Measurements from ENCODE around the gene ORM2.
"Not testable (repeated sequence)": the region's sequence is repeated elsewhere in the genome, so short reads cannot be mapped to it uniquely, and the experiment has no call there.

Gene ORM2

GRCh38 chr9:114314256-114314867 is 15.3 kb upstream of the ORM2 start:
- DNase-seq (ENCODE audit: low read depth in 2 of 2), result no peak

- DNase-seq (ENCODE audit: low read depth in 2 of 2), result no peak
Measured at GRCh38 chr9:114314881-114315722, 14.6 kb upstream of the ORM2 start.

DNA sequence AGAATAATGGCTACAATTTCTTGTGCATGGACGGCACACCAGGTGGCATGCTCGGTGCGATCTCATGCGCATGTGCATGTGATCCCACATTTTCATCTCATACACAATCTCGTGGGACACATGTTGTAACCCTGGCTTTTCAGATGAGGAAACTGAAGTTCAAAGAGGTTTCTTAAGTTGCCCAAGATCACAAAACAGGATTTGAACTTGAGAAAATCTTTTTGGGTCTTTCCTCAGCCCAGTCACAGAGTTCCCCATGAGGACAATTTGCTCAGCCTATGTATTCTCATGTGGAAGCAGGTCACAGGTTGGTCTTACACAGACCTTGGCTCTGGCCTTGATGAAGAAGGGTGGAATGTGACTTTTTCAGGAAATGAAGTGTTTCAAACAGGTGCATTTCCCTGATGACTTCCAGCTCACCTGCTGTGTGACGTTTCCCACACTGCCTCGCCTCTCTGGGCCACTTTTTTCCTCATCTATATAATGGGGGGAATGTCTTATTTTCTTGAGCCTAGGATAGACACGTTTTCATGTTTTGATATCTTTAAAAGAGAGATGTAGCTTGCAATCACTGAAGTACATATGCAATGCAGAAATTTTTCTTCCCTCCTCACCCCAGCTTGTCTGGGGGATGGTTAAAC is 13.8 kb upstream of the ORM2 start:
- DNase-seq (ENCODE audit: low read depth in 2 of 2), result no peak

DNA sequence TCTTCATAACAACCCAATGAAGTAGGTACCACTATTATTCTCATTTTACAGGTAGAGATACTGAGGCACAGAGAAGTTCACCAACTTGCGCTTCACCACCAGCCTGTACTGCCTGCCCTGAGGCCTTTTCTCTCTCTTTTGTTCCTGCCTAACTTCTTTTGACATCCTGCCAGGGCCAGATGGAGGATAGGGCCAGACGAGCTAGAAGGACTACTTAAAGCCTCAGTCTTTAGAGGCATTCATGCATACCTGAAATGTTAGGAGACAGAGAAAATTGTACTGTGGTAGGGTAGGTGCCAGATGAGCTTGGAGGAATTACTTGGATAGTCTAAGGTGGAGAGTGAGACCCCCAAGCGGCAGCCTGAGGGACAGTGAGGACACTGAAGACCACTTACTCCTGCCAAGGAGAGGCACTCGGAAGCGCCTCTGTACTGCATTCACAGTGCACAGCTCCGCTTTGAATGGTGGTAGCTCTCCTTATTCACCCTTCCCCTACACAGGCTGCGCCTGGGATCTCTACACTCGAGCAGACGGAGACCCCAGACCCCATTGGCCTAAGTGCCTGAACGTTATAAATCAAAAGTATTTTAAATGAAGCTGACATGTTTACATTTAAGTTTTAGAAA is 13.0 kb upstream of the ORM2 start:
- DNase-seq (ENCODE audit: low read depth in 2 of 2), result no peak

DNA sequence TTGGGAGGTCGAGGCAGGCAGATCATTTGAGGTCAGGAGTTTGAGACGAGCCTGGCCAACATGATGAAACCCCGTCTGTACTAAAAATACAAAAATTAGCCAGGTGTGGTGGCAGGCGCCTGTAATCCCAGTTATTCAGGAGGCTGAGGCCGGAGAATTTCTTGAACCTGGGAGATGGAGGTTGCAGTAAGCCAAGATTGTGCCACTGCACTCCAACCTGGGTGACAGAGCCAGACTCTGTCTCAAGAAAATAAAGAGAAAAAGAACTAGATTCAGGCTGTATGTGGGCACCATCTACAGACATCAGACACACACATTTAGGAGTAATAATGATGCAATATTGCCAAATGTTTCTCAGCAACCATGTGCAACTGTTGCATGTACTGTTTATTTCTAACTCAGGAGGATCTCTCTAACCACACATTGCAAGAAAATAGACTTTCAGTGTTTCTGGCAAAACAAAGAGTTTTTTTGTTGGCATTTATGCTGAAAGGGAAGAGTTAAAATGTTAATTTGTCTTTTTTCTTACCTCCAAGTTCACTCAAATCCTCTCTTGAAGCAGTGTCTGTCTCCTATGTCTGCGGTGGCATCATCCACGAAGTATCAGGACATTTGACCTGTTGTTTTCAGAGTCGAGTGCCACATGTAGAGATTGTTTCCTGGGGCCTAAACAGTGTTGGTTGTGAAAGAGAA is 11.9 kb upstream of the ORM2 start:
- no peak for DNase-seq (ENCODE audit: low read depth in 2 of 2)

DNA sequence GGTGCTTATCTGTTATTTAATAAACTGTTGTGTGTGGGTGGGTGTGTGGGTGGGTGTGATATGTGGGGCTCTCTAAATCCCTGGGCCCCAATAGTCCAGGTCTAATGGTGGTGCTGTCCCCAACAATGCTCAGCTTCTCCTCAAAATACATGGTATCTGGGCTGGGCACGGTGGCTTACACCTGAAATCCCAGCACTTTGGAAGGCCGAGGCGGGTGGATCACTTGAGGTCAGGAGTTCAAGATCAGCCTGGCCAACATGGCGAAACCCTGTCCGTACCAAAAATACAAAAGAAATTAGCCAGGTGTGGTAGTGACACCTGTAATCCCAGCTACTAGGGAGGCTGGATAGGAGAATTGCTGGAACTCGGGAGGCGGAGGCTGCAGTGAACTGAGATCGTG is 11.3 kb upstream of the ORM2 start:
- DNase-seq (ENCODE audit: low read depth in 2 of 2), result no peak

- DNase-seq (ENCODE audit: low read depth in 2 of 2), result no peak
Measured at GRCh38 chr9:114319147-114319546, 10.5 kb upstream of the ORM2 start.

DNA sequence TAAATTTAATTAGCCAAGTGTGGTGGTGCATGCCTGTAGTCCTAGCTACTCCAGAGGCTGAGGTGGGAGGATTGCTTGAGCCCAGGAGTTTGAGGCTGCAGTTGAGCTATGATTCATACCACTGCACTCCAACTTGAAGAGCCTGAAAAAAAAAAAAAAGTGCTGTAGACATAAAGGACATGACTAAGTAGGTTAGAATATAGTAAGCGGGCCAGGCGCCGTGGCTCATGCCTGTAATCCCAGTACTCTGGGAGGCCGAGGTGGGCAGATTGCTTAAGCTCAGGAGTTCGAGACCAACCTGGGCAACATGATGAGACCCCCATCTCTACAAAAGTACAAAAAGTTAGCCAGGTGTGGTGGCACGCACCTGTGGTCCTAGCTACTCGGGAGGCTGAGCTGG is 9.0 kb upstream of the ORM2 start:
- DNase-seq (ENCODE audit: low read depth in 2 of 2), result not testable (repeated sequence)

- DNase-seq (ENCODE audit: low read depth in 2 of 2), result peak in 1 of 2 donors; percentile 37
Measured at GRCh38 chr9:114321759-114322158, 7.9 kb upstream of the ORM2 start.

DNA sequence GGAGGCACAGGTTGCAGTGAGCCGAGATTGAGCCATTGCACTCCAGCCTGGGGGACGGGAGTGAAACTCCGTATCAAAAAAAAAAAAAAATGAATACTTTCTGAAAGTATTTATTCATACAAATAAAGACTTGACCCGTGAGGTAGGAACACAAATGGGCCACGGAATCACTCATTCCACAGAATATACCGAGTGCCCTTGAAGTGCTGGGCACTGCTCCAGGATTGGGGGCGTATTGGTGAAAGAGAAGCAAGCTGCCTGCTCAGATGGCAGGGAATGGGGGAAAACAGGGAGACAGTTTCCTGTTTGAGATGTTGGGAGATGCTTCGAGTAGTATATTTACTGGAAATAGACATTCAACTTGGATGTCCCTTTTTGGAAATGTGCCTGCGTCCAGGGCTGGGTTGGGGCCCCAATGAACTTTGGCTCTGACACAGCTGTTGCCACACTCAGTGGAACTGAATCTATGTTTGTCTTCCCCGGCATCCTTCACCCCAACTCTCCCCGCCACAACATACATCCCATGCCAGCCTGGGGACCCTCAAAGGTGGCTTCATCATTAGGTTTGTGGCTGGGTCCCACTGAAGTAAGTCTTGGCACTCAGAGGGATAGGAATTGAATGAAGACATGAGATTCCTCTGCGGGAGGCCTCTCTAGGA is 7.4 kb upstream of the ORM2 start:
- not testable (repeated sequence) for DNase-seq (ENCODE audit: low read depth in 2 of 2)

GRCh38 chr9:114322831-114323531 is 6.7 kb upstream of the ORM2 start, which contains the start of gene ORM1:
Gene ORM1, plus strand, starts transcription at chr9:114323098. Its CDS starts 36 bp downstream, at chr9:114323134.
- not testable (repeated sequence) for DNase-seq (ENCODE audit: low read depth in 2 of 2)

- not testable (repeated sequence) for DNase-seq (ENCODE audit: low read depth in 2 of 2)
Measured at GRCh38 chr9:114323849-114324248, 5.8 kb upstream of the ORM2 start.

GRCh38 chr9:114324492-114324891 is 5.2 kb upstream of the ORM2 start:
- DNase-seq (ENCODE audit: low read depth in 2 of 2), result no peak

- not testable (repeated sequence) for DNase-seq (ENCODE audit: low read depth in 2 of 2)
Measured at GRCh38 chr9:114324965-114325364, 4.7 kb upstream of the ORM2 start.

GRCh38 chr9:114325684-114326254 is 3.9 kb upstream of the ORM2 start:
- DNase-seq (ENCODE audit: low read depth in 2 of 2), result not testable (repeated sequence)

GRCh38 chr9:114327749-114328148 is 1.9 kb upstream of the ORM2 start:
- DNase-seq (ENCODE audit: low read depth in 2 of 2), result no peak

GRCh38 chr9:114328357-114328820 is 1.3 kb upstream of the ORM2 start:
- DNase-seq (ENCODE audit: low read depth in 2 of 2), result not testable (repeated sequence)

DNA sequence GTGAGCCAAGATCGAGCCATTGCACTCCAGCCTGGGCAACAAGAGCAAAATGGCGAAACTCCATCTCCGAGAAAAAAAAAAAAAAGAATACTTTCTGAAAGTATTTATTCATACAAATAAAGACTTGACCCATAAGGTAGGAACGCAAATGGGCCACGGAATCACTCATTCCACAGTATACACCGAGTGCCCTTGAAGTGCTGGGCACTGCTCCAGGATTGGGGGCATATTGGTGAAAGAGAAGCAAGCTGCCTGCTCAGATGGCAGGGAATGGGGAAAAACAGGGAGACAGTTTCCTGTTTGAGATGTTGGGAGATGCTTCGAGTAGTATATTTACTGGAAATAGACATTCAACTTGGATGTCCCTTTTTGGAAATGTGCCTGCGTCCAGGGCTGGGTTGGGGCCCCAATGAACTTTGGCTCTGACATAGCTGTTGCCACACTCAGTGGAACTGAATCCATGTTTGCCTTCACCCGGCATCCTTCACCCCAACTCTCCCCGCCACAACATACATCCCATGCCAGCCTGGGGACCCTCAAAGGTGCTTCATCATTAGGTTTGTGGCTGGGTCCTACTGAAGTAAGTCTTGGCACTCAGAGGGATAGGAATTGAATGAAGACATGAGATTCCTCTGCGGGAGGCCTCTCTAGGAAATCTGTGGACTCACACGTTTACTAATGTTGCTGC is 588 bp upstream of the ORM2 start:
- DNase-seq (ENCODE audit: low read depth in 2 of 2), result not testable (repeated sequence)

DNA sequence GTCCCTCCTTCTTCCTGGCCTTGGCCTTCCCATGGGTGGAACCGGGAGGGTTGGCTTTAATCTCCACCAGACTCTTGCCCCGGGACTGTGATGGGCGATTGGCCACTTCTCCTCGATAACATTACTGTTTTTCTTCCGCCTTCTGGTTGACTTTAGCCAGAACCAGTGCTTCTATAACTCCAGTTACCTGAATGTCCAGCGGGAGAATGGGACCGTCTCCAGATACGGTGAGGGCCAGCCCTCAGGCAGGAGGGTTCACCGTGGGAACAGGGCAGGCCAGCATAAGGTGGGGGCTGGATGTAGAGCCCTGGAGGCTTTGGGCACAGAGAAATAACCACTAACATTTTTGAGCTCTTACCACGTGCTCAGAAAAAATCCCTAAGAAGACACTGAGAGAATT is 967 bp downstream of the ORM2 start:
- no peak for DNase-seq (ENCODE audit: low read depth in 2 of 2)
